ENCODE results near the gene PCDH1.

PCDH1 gene

GRCh38 chr5:141811287-141812155, 66.7 kb downstream of the PCDH1 start:
- no peak overlapping the region for H3K4me3 ChIP-seq (ENCODE audit: low read length)
- TF ChIP-seq, protein P1, sequence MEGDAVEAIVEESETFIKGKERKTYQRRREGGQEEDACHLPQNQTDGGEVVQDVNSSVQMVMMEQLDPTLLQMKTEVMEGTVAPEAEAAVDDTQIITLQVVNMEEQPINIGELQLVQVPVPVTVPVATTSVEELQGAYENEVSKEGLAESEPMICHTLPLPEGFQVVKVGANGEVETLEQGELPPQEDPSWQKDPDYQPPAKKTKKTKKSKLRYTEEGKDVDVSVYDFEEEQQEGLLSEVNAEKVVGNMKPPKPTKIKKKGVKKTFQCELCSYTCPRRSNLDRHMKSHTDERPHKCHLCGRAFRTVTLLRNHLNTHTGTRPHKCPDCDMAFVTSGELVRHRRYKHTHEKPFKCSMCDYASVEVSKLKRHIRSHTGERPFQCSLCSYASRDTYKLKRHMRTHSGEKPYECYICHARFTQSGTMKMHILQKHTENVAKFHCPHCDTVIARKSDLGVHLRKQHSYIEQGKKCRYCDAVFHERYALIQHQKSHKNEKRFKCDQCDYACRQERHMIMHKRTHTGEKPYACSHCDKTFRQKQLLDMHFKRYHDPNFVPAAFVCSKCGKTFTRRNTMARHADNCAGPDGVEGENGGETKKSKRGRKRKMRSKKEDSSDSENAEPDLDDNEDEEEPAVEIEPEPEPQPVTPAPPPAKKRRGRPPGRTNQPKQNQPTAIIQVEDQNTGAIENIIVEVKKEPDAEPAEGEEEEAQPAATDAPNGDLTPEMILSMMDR (IDR thresholded peaks at IDR 0.05; ENCODE audit: low read depth, low read length, poor library complexity, severe bottlenecking), result peak; percentile 92
- TF ChIP-seq EZH2phosphoT487 (IDR thresholded peaks at IDR 0.05; ENCODE audit: borderline replicate concordance, low read length), result no peak
- H3K4me2 ChIP-seq (ENCODE audit: low read length), result no peak overlapping the region
- no peaks in the 10 kb centered on the region for H3K4me1 ChIP-seq (ENCODE audit: control insufficient read depth, low read length)
- no peak overlapping the region for H3K27ac ChIP-seq (ENCODE audit: low read depth, low read length)
- no peaks in the 10 kb centered on the region for H3K79me2 ChIP-seq (ENCODE audit: control insufficient read depth, low read length)
- H3K9me3 ChIP-seq (ENCODE audit: control insufficient read depth, insufficient read depth, low read length), result no peaks in the 10 kb centered on the region
- H3K36me3 ChIP-seq (ENCODE audit: control insufficient read depth, low read length), result no peaks in the 10 kb centered on the region
- H3K9me2 ChIP-seq (replicated peaks; ENCODE audit: control insufficient read depth, low read length), result no peaks in the 10 kb centered on the region
- no peaks in the 10 kb centered on the region for H4K20me1 ChIP-seq (ENCODE audit: control insufficient read depth, insufficient read depth, low read depth, low read length)
- no peaks in the 10 kb centered on the region for H3F3A ChIP-seq (ENCODE audit: control insufficient read depth, insufficient read depth)
- H3K27me3 ChIP-seq (ENCODE audit: control insufficient read depth, low read length), result peaks cover 26% of the 10 kb centered on the region

- Histone ChIP-seq H3K27ac (ENCODE audit: low read depth, low read length) (no peak overlapping the region), H3F3A (ENCODE audit: control insufficient read depth, insufficient read depth) (no peaks in the 10 kb centered on the region), H3K27me3 (ENCODE audit: control insufficient read depth, low read length) (peaks cover 34% of the 10 kb centered on the region), H3K36me3 (ENCODE audit: control insufficient read depth, low read length) (no peaks in the 10 kb centered on the region), H3K4me3 (ENCODE audit: low read length) (no peak overlapping the region), H3K9me3 (ENCODE audit: control insufficient read depth, insufficient read depth, low read length) (no peaks in the 10 kb centered on the region), H3K79me2 (ENCODE audit: control insufficient read depth, low read length) (no peaks in the 10 kb centered on the region), H3K9me2 (replicated peaks; ENCODE audit: control insufficient read depth, low read length) (no peaks in the 10 kb centered on the region), H4K20me1 (ENCODE audit: control insufficient read depth, insufficient read depth, low read depth, low read length) (no peaks in the 10 kb centered on the region), H3K4me1 (ENCODE audit: control insufficient read depth, low read length) (no peaks in the 10 kb centered on the region), H3K4me2 (ENCODE audit: low read length) (no peak overlapping the region)
- TF ChIP-seq, protein P1 (IDR thresholded peaks at IDR 0.05; ENCODE audit: low read depth, low read length, poor library complexity, severe bottlenecking), result no peak
- no peak for TF ChIP-seq EZH2phosphoT487 (IDR thresholded peaks at IDR 0.05; ENCODE audit: borderline replicate concordance, low read length)
These were observed 67.5 kb downstream of the PCDH1 start for GRCh38 chr5:141810702-141811101.

DNA sequence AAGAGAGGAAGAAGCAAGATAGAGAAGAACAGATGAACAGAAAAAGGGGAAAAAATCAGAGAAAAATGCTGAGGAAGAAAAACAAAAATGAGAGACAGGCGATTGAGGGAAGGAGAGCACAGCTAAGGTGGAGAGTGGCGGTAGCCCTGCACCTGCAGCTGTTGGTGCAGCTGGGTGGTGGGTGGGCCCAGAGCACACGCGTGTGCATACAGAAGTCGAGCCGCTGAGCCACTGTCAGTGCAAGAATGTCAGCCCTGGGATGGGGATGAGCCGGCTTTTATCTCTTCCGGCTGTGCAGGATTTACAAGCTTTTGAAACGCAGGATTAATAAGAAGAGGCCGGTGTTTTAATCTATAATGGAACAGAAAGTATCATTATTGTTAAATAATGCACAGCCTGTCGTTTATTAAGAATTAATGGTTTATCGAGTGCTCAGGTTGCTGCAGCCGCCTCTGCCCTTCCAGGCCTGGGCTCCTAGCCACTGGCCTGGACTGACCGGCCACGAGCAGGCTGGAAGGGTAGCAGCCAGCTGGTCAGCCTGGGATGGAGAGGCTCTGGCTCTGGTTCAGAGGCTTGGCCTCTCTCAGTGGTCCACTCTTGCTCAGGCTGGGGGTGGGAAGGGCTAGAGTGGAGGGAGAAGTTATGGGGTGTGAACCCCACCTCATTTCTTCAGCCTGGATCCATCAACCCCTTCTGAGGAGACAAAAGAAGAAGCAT, 68.7 kb downstream of the PCDH1 start:
- Histone ChIP-seq H3K4me3 (ENCODE audit: low read length) (no peak overlapping the region), H3K79me2 (ENCODE audit: control insufficient read depth, low read length) (no peaks in the 10 kb centered on the region), H3K9me2 (replicated peaks; ENCODE audit: control insufficient read depth, low read length) (no peaks in the 10 kb centered on the region), H4K20me1 (ENCODE audit: control insufficient read depth, insufficient read depth, low read depth, low read length) (no peaks in the 10 kb centered on the region), H3K4me2 (ENCODE audit: low read length) (no peak overlapping the region), H3K27me3 (ENCODE audit: control insufficient read depth, low read length) (peaks cover 46% of the 10 kb centered on the region), H3F3A (ENCODE audit: control insufficient read depth, insufficient read depth) (no peaks in the 10 kb centered on the region), H3K36me3 (ENCODE audit: control insufficient read depth, low read length) (no peaks in the 10 kb centered on the region), H3K4me1 (ENCODE audit: control insufficient read depth, low read length) (no peaks in the 10 kb centered on the region), H3K27ac (ENCODE audit: low read depth, low read length) (no peak overlapping the region), H3K9me3 (ENCODE audit: control insufficient read depth, insufficient read depth, low read length) (no peaks in the 10 kb centered on the region)
- TF ChIP-seq, protein P1 (IDR thresholded peaks at IDR 0.05; ENCODE audit: low read depth, low read length, poor library complexity, severe bottlenecking), result no peak
- TF ChIP-seq EZH2phosphoT487 (IDR thresholded peaks at IDR 0.05; ENCODE audit: borderline replicate concordance, low read length), result no peak

Data from DOHH2 (cell line).